ENCODE data around the gene FAM219A.

FAM219A gene

GRCh38 chr9:34398875-34399274 lies 59.5 kb downstream of the FAM219A start:
- DNase-seq, result no peak

- DNase-seq, result no peak
These were observed 61.8 kb downstream of the FAM219A start for GRCh38 chr9:34396276-34397214.

GRCh38 chr9:34392511-34392910 lies 65.9 kb downstream of the FAM219A start:
- DNase-seq, result no peak

GRCh38 chr9:34387239-34387638 lies 71.1 kb downstream of the FAM219A start:
- DNase-seq, result no peak

- no peak for DNase-seq
These were observed 71.7 kb downstream of the FAM219A start for GRCh38 chr9:34386656-34387055.

- DNase-seq, result no peak
These were observed 72.7 kb downstream of the FAM219A start for GRCh38 chr9:34385561-34386230.

- no peak for DNase-seq
These were observed 73.8 kb downstream of the FAM219A start for GRCh38 chr9:34384368-34385165.

- no peak for DNase-seq
These were observed 74.5 kb downstream of the FAM219A start for GRCh38 chr9:34383904-34384303.

- no peak for DNase-seq
These were observed 75.5 kb downstream of the FAM219A start for GRCh38 chr9:34382879-34383278.

- DNase-seq, result no peak
These were observed 76.3 kb downstream of the FAM219A start for GRCh38 chr9:34382054-34382453.

GRCh38 chr9:34381323-34381722 lies 77.0 kb downstream of the FAM219A start:
- no peak for DNase-seq

- peak; percentile 83 for DNase-seq
These were observed 77.7 kb downstream of the FAM219A start for GRCh38 chr9:34380511-34381315.

GRCh38 chr9:34380034-34380510 lies 78.3 kb downstream of the FAM219A start:
- peak; percentile 34 for DNase-seq

GRCh38 chr9:34379334-34380033 lies 78.9 kb downstream of the FAM219A start:
- DNase-seq, result peak; percentile 93

GRCh38 chr9:34378376-34379060 lies 79.9 kb downstream of the FAM219A start:
- DNase-seq, result no peak

- DNase-seq, result no peak
These were observed 81.0 kb downstream of the FAM219A start for GRCh38 chr9:34377404-34377746.

GRCh38 chr9:34376596-34377403 lies 81.6 kb downstream of the FAM219A start, which contains the start of gene MYORG:
TSS of gene MYORG (minus strand) at chr9:34376898. CDS start at chr9:34372943, 3,955 bp downstream.
- peak; percentile 99 for DNase-seq

- peak; percentile 53 for DNase-seq
These were observed 82.3 kb downstream of the FAM219A start for GRCh38 chr9:34375901-34376595.

- DNase-seq, result no peak
These were observed 83.3 kb downstream of the FAM219A start for GRCh38 chr9:34374905-34375552.

Measured in stimulated activated CD4-positive, alpha-beta T cell treated with anti-CD3 and anti-CD28 coated beads, Interleukin-15, amount 100 ng/mL, for 24 hours (primary cell).